Astrocyte (in vitro differentiated cells and primary cell): Measurements from ENCODE around the gene ROCK1. TPM values are rescaled to one million over a fixed set of nuclear protein-coding genes. Genes with fewer than 3 reads are reported as not detected.

Experiments used
- DNase-seq: peaks from one replicate; pipeline ENCODE4 v3.0.0-alpha.2; 2010; ENCODE audit warnings: low read depth
- FAIRE-seq: peaks from 2 replicates; lab custom pipeline; 2011; peaks lifted over from hg19 to GRCh38; lab: Jason Lieb, UNC
- H2AFZ ChIP-seq: 2 replicates; pipeline ENCODE4 v1.6.0; 2012; ENCODE audit warnings: low read depth, low read length, inconsistent platforms
- H3K27ac ChIP-seq: 2 replicates; pipeline ENCODE4 v1.5.1; 2011; ENCODE audit warnings: low read depth, low read length, inconsistent platforms
- H3K27me3 ChIP-seq: 2 replicates; pipeline ENCODE4 v1.6.0; 2011; ENCODE audit warnings: low read length, inconsistent platforms; ENCODE audit not compliant: insufficient read depth
- H3K36me3 ChIP-seq: 2 replicates; pipeline ENCODE4 v1.5.1; 2011; ENCODE audit warnings: low read length, inconsistent platforms; ENCODE audit not compliant: insufficient read depth
- H3K4me1 ChIP-seq: 2 replicates; pipeline ENCODE4 v1.5.1; 2011; ENCODE audit warnings: low read length, inconsistent platforms; ENCODE audit not compliant: insufficient read depth
- H3K4me2 ChIP-seq: 2 replicates; pipeline ENCODE4 v1.6.0; 2012; ENCODE audit warnings: low read length, inconsistent platforms
- H3K4me3 ChIP-seq: 2 replicates; pipeline ENCODE4 v1.5.1; 2011; ENCODE audit warnings: low read depth, mild to moderate bottlenecking, low read length, inconsistent platforms; ENCODE audit not compliant: insufficient read depth
- H3K79me2 ChIP-seq: 2 replicates; pipeline ENCODE4 v1.6.0; 2012; ENCODE audit warnings: mild to moderate bottlenecking, low read length, inconsistent platforms; ENCODE audit not compliant: insufficient read depth
- H3K9ac ChIP-seq: 2 replicates; pipeline ENCODE4 v1.6.0; 2012; ENCODE audit warnings: mild to moderate bottlenecking, low read length, inconsistent platforms
- H3K9me3 ChIP-seq: 2 replicates; pipeline ENCODE4 v1.5.1; 2012; ENCODE audit warnings: low read depth, mild to moderate bottlenecking, low read length, inconsistent platforms; ENCODE audit not compliant: insufficient read depth
- H4K20me1 ChIP-seq: 2 replicates; pipeline ENCODE4 v1.6.0; 2012; ENCODE audit warnings: low read length, inconsistent platforms; ENCODE audit not compliant: insufficient read depth
- H3K27ac Mint-ChIP-seq: one replicate; pipeline ENCODE4 v1.8.0; 2021; ENCODE audit warnings: mild to moderate bottlenecking, mixed read lengths; ENCODE audit not compliant: unreplicated experiment
- H3K27me3 Mint-ChIP-seq: one replicate; pipeline ENCODE4 v1.8.0; 2021; ENCODE audit warnings: low read depth, mixed read lengths; ENCODE audit not compliant: unreplicated experiment
- H3K36me3 Mint-ChIP-seq: one replicate; pipeline ENCODE4 v1.8.0; 2021; ENCODE audit warnings: low read depth, mixed read lengths; ENCODE audit not compliant: unreplicated experiment
- H3K4me1 Mint-ChIP-seq: one replicate; pipeline ENCODE4 v1.8.0; 2021; ENCODE audit warnings: low read depth, mixed read lengths; ENCODE audit not compliant: unreplicated experiment
- H3K4me3 Mint-ChIP-seq: one replicate; pipeline ENCODE4 v1.8.0; 2021; ENCODE audit warnings: mild to moderate bottlenecking, moderate library complexity, mixed read lengths; ENCODE audit not compliant: unreplicated experiment
- H3K9me3 Mint-ChIP-seq: one replicate; pipeline ENCODE4 v1.8.0; 2021; ENCODE audit warnings: mild to moderate bottlenecking, mixed read lengths; ENCODE audit not compliant: unreplicated experiment
- EZH2 ChIP-seq: IDR thresholded peaks from 2 replicates; pipeline ENCODE4 v1.6.1; 2012; ENCODE audit warnings: mild to moderate bottlenecking, low read length, inconsistent platforms; ENCODE audit not compliant: insufficient read depth
- total RNA-seq: library from RNA; stranded (reverse); gene quantifications from 2 replicates; pipeline ENCODE4 v1.2.1, GENCODE V29; 2021
- TF ChIP-seq, protein P1 (sequence below): IDR thresholded peaks from 2 replicates; pipeline ENCODE4 v1.5.1; 2011; ENCODE audit warnings: low read depth, mild to moderate bottlenecking, inconsistent platforms, low read length, moderate library complexity; ENCODE audit not compliant: insufficient read depth

The ROCK1 gene
- total RNA-seq, 1 donor from 2014 or later: 57.8 TPM

DNA sequence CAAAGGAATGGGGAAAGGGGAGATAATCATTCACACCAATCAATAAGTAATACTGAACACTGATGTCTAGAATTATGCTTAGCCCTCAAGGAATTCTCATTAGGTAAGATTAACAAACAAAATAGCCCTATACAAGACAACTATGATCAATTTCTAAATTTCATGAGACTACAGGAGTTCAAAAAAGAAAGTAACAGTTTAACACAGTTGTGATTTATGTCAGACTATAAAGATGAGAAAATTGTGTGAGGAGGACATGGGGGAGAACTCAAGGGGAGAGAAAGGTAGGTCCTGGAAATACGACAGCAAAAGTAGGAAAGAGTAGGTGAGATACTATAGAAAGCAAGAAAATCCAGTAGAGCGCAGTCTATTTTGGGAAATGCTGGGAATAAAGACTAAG, 14.9 kb downstream of the ROCK1 start:
- Mint-ChIP-seq H3K27me3 (no peaks in the 10 kb centered on the region), H3K4me3 (no peak overlapping the region), H3K9me3 (no peaks in the 10 kb centered on the region), H3K27ac (no peak overlapping the region), H3K4me1 (peaks cover 9% of the 10 kb centered on the region), H3K36me3 (no peaks in the 10 kb centered on the region)
- Histone ChIP-seq H3K79me2 (peaks cover 99% of the 10 kb centered on the region), H3K27ac (no peak overlapping the region), H3K4me1 (no peaks in the 10 kb centered on the region), H3K4me3 (no peak overlapping the region), H3K4me2 (no peak overlapping the region), H3K27me3 (no peaks in the 10 kb centered on the region), H3K9me3 (no peaks in the 10 kb centered on the region), H4K20me1 (peaks cover 91% of the 10 kb centered on the region), H3K36me3 (no peaks in the 10 kb centered on the region), H3K9ac (no peak overlapping the region), H2AFZ (no peak overlapping the region)
- TF ChIP-seq, protein P1, sequence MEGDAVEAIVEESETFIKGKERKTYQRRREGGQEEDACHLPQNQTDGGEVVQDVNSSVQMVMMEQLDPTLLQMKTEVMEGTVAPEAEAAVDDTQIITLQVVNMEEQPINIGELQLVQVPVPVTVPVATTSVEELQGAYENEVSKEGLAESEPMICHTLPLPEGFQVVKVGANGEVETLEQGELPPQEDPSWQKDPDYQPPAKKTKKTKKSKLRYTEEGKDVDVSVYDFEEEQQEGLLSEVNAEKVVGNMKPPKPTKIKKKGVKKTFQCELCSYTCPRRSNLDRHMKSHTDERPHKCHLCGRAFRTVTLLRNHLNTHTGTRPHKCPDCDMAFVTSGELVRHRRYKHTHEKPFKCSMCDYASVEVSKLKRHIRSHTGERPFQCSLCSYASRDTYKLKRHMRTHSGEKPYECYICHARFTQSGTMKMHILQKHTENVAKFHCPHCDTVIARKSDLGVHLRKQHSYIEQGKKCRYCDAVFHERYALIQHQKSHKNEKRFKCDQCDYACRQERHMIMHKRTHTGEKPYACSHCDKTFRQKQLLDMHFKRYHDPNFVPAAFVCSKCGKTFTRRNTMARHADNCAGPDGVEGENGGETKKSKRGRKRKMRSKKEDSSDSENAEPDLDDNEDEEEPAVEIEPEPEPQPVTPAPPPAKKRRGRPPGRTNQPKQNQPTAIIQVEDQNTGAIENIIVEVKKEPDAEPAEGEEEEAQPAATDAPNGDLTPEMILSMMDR: no peak
- TF ChIP-seq EZH2: no peak
- DNase-seq (no peak), FAIRE-seq (no peak)

DNA sequence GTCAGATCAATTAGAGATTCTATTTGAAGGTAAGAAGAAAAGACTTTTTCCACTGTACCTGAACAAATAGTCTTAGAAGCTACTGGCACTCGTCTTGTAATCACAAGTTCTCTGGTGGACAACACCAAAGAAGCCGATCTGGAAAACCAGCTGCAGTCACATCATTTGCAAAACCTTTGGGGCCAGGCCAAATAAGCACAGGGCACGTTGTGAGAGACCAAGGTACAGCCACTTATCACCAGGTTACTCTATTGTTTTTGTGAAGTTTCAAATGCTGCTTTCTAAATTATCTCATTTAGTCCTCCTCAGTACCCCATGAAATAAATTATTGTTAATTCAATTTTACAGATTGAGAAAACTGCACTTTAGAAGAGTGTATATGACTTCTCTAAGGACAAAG, 18.5 kb downstream of the ROCK1 start:
- no peak overlapping the region for H3K4me2 ChIP-seq
- no peak overlapping the region for H3K4me3 ChIP-seq
- H3K79me2 ChIP-seq: peaks cover 99% of the 10 kb centered on the region
- H3K27me3 Mint-ChIP-seq: no peaks in the 10 kb centered on the region
- H3K4me1 ChIP-seq: no peaks in the 10 kb centered on the region
- H3K9ac ChIP-seq: no peak overlapping the region
- peaks cover 90% of the 10 kb centered on the region for H4K20me1 ChIP-seq
- no peak overlapping the region for H2AFZ ChIP-seq
- FAIRE-seq (no peak), DNase-seq (no peak)
- no peak overlapping the region for H3K27ac Mint-ChIP-seq
- H3K27ac ChIP-seq: no peak overlapping the region
- no peaks in the 10 kb centered on the region for H3K9me3 Mint-ChIP-seq
- no peaks in the 10 kb centered on the region for H3K36me3 Mint-ChIP-seq
- H3K36me3 ChIP-seq: no peaks in the 10 kb centered on the region
- H3K4me1 Mint-ChIP-seq: no peaks in the 10 kb centered on the region
- H3K27me3 ChIP-seq: no peaks in the 10 kb centered on the region
- H3K4me3 Mint-ChIP-seq: no peak overlapping the region
- H3K9me3 ChIP-seq: no peaks in the 10 kb centered on the region
- TF ChIP-seq, protein P1: no peak
- TF ChIP-seq EZH2: no peak

DNA sequence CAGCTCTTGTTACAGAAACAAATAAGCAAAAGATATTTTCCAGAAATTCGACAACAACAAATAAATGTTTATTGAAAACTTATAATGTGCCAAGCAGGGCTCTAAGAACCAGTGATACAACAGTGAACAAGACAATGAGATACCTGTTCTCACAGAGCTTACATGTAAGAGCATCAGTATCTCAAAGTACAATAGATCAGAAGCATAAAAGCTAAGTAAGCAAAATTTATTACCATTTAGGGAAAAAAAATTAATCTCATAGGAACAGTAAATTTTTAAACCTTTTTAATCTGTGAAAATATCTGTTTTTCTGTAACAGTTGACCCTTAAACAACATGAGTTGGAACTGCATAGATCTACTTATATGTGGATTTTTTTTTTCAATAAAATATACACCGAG, 20.9 kb downstream of the ROCK1 start:
- H3K36me3 ChIP-seq: no peaks in the 10 kb centered on the region
- H3K4me3 ChIP-seq: no peak overlapping the region
- H3K9ac ChIP-seq: no peak overlapping the region
- Mint-ChIP-seq H3K4me1 (peaks cover 2% of the 10 kb centered on the region), H3K9me3 (no peaks in the 10 kb centered on the region), H3K27ac (no peak overlapping the region), H3K27me3 (no peaks in the 10 kb centered on the region), H3K4me3 (no peak overlapping the region), H3K36me3 (no peaks in the 10 kb centered on the region)
- TF ChIP-seq, protein P1: no peak
- TF ChIP-seq EZH2: no peak
- peaks cover 93% of the 10 kb centered on the region for H4K20me1 ChIP-seq
- H3K4me1 ChIP-seq: no peaks in the 10 kb centered on the region
- H3K9me3 ChIP-seq: no peaks in the 10 kb centered on the region
- H3K4me2 ChIP-seq: no peak overlapping the region
- H3K27ac ChIP-seq: no peak overlapping the region
- H2AFZ ChIP-seq: no peak overlapping the region
- DNase-seq: no peak
- no peak for FAIRE-seq
- peaks cover 98% of the 10 kb centered on the region for H3K79me2 ChIP-seq
- H3K27me3 ChIP-seq: no peaks in the 10 kb centered on the region
